Fibroblast of mammary gland (primary cell): ENCODE data around the gene POMGNT2.
A peak's percentile ranks its signal among the peaks of the same experiment; 100 is the strongest.

Experiments
- DNase-seq: peaks from one replicate; pipeline ENCODE4 v3.0.0-alpha.2; 2010; ENCODE audit warnings: low read depth
- H3K4me3 ChIP-seq: 2 replicates; pipeline ENCODE4 v1.5.1; 2011; ENCODE audit warnings: low read depth, mild to moderate bottlenecking, low read length, moderate library complexity; ENCODE audit not compliant: control insufficient read depth
- CTCF ChIP-seq: conservative IDR thresholded peaks from 2 replicates; pipeline ENCODE4 v1.5.1; 2011; ENCODE audit warnings: low read depth, low read length, inconsistent platforms; ENCODE audit not compliant: control insufficient read depth, insufficient read depth

POMGNT2 gene

GRCh38 chr3:43032646-43033628 lies 72.9 kb downstream of the POMGNT2 start:
- TF ChIP-seq CTCF: no peak
- H3K4me3 ChIP-seq: no peak overlapping the region
- no peak for DNase-seq

- no peak overlapping the region for H3K4me3 ChIP-seq
- no peak for DNase-seq
- no peak for TF ChIP-seq CTCF
Measured at GRCh38 chr3:43031889-43032545, 73.9 kb downstream of the POMGNT2 start.

GRCh38 chr3:43031485-43031884 lies 74.4 kb downstream of the POMGNT2 start:
- H3K4me3 ChIP-seq: no peak overlapping the region
- TF ChIP-seq CTCF: no peak
- DNase-seq: peak; percentile 22

- no peak for DNase-seq
- TF ChIP-seq CTCF: no peak
- H3K4me3 ChIP-seq: no peak overlapping the region
Measured at GRCh38 chr3:43030162-43030935, 75.5 kb downstream of the POMGNT2 start.
